ENCODE results near the gene JAZF1.

DNA sequence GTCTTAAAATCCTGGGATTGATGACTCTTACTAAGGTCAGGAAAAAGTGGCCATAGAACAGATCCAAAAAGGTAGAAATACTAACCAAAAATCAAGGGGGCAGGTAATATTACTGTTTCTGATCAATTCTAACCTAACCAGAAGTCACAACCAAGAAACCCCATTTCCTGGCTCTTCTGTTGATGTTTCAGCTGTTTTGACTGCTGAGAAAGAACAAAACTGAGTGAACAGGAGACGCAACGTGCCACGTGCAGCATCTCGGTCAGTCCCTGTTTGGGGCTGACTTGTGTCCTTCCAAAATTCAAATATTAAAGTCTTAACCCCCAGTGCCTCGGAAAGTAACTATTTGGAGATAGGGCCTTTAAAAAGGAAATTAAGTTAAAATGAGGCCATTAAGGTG, 56.8 kb downstream of the JAZF1 start:
- TF ChIP-seq, protein P1, sequence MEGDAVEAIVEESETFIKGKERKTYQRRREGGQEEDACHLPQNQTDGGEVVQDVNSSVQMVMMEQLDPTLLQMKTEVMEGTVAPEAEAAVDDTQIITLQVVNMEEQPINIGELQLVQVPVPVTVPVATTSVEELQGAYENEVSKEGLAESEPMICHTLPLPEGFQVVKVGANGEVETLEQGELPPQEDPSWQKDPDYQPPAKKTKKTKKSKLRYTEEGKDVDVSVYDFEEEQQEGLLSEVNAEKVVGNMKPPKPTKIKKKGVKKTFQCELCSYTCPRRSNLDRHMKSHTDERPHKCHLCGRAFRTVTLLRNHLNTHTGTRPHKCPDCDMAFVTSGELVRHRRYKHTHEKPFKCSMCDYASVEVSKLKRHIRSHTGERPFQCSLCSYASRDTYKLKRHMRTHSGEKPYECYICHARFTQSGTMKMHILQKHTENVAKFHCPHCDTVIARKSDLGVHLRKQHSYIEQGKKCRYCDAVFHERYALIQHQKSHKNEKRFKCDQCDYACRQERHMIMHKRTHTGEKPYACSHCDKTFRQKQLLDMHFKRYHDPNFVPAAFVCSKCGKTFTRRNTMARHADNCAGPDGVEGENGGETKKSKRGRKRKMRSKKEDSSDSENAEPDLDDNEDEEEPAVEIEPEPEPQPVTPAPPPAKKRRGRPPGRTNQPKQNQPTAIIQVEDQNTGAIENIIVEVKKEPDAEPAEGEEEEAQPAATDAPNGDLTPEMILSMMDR (IDR thresholded peaks at IDR 0.05): no peak
- TF ChIP-seq POLR2A (IDR thresholded peaks at IDR 0.05): no peak
